RWPE2 (cell line): ENCODE results near the gene MBOAT2.
A peak's percentile ranks its signal among the peaks of the same experiment; 100 is the strongest.

Experiments
- ATAC-seq: fragments of 200-7000 bp; cut with Tn5 transposase; 3 replicates; pipeline ENCODE4 v1.9.1; 2021; ENCODE audit warnings: low read depth
- DNase-seq: peaks from one replicate; pipeline ENCODE4 v3.0.0-alpha.2; 2020; ENCODE audit warnings: low spot score
- H3K27ac ChIP-seq: fragments of 450-650 bp; 2 replicates; pipeline ENCODE4 v1.5.1; 2017; ENCODE audit warnings: mild to moderate bottlenecking; ENCODE audit not compliant: poor library complexity, severe bottlenecking
- H3K27me3 ChIP-seq: fragments of 250-450 bp; sonication (Bioruptor Pico); 2 replicates; pipeline ENCODE4 v1.5.1; 2021; ENCODE audit warnings: mild to moderate bottlenecking, moderate library complexity; ENCODE audit not compliant: insufficient read depth, poor library complexity, severe bottlenecking
- H3K36me3 ChIP-seq: fragments of 250-450 bp; sonication (Bioruptor Pico); 2 replicates; pipeline ENCODE4 v1.5.1; 2020; ENCODE audit warnings: low read depth, mild to moderate bottlenecking, moderate library complexity
- H3K4me1 ChIP-seq: fragments of 250-450 bp; sonication (Bioruptor Pico); 2 replicates; pipeline ENCODE4 v1.5.1; 2021; ENCODE audit warnings: mild to moderate bottlenecking, moderate library complexity; ENCODE audit not compliant: insufficient read depth, poor library complexity, severe bottlenecking
- H3K4me3 ChIP-seq: fragments of 250-450 bp; sonication (Bioruptor Pico); 2 replicates; pipeline ENCODE4 v1.5.1; 2021; ENCODE audit warnings: mild to moderate bottlenecking, moderate library complexity; ENCODE audit not compliant: severe bottlenecking
- H3K9me3 ChIP-seq: fragments of 250-450 bp; sonication (Bioruptor Pico); 2 replicates; pipeline ENCODE4 v1.5.1; 2021; ENCODE audit warnings: mild to moderate bottlenecking, moderate library complexity; ENCODE audit not compliant: severe bottlenecking
- CTCF ChIP-seq: fragments of 450-650 bp; IDR thresholded peaks from one replicate; pipeline ENCODE4 v1.5.1; 2017; ENCODE audit warnings: mild to moderate bottlenecking, moderate library complexity; ENCODE audit not compliant: poor library complexity, severe bottlenecking

Gene MBOAT2

DNA sequence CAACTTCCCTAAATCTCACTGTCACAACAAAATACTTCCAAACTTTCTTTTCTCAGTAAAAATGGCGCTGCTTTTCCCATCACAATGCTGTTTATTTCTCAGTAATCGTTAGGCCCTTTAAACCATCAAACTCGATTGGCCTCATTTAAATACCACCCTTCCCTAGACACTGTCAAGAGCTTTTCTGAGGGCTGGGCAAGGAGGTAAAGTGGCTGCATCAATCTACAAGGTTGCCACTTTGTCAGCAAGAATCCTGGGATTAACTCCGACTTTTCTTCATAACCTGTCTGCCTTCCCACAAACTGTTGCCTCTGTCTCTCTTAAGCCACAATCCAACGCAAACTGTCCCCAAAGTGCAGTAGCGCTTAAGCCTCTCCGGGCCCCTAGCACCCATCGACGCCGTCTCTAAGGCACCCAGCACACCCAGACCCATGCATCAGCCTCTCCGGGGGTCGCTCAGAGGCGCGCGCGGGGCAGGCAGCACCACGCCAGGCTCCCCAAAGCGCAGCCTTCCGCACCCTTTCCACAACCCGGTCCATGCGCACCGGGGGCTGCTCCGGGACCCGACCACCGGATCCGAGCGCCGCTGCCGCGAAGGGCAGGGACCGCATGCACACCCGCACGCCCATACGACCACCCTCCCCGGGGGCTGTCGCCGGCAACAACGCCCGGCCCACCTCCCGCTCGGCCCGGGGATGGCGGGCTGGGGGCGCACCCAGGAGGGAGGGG, 683 bp downstream of the MBOAT2 start:
- ATAC-seq = peak; percentile 20
- H3K4me1 ChIP-seq = peaks cover 40% of the 10 kb centered on the region
- H3K27ac ChIP-seq = peak overlapping the region; percentile 91

GRCh38 chr2:9002313-9002636, 1.2 kb downstream of the MBOAT2 start:
- peak overlapping the region; percentile 91 for H3K27ac ChIP-seq
- peak overlapping the region; percentile 96 for H3K4me3 ChIP-seq
- no peaks in the 10 kb centered on the region for H3K36me3 ChIP-seq
- DNase-seq (no peak), ATAC-seq (no peak)
- no peaks in the 10 kb centered on the region for H3K9me3 ChIP-seq
- no peaks in the 10 kb centered on the region for H3K27me3 ChIP-seq
- peaks cover 40% of the 10 kb centered on the region for H3K4me1 ChIP-seq
- no peak for TF ChIP-seq CTCF

More for the DNA sequence above, 683 bp downstream of the MBOAT2 start:
- Histone ChIP-seq H3K4me3 (peak overlapping the region; percentile 96), H3K27me3 (no peaks in the 10 kb centered on the region), H3K36me3 (no peaks in the 10 kb centered on the region), H3K9me3 (no peaks in the 10 kb centered on the region)
- no peak for DNase-seq
- no peak for TF ChIP-seq CTCF

- TF ChIP-seq CTCF = no peak
- peak overlapping the region; percentile 96 for H3K4me3 ChIP-seq
- peaks cover 40% of the 10 kb centered on the region for H3K4me1 ChIP-seq
- no peaks in the 10 kb centered on the region for H3K27me3 ChIP-seq
- DNase-seq (no peak), ATAC-seq (no peak)
- H3K36me3 ChIP-seq = no peaks in the 10 kb centered on the region
- peak overlapping the region; percentile 91 for H3K27ac ChIP-seq
- H3K9me3 ChIP-seq = no peaks in the 10 kb centered on the region
Observed at GRCh38 chr2:9001778-9002177, 1.7 kb downstream of the MBOAT2 start.

- no peak overlapping the region for H3K4me3 ChIP-seq
- no peak for DNase-seq
- H3K4me1 ChIP-seq = peaks cover 40% of the 10 kb centered on the region
- no peaks in the 10 kb centered on the region for H3K36me3 ChIP-seq
- no peak overlapping the region for H3K27ac ChIP-seq
- 0 out of 3 replicates have a peak, but pooled peaks have one; percentile 17 for ATAC-seq
- no peaks in the 10 kb centered on the region for H3K27me3 ChIP-seq
- no peaks in the 10 kb centered on the region for H3K9me3 ChIP-seq
- TF ChIP-seq CTCF = no peak
Observed at GRCh38 chr2:9001229-9001628, 2.3 kb downstream of the MBOAT2 start.

GRCh38 chr2:9000442-9000841, 3.0 kb downstream of the MBOAT2 start:
- H3K9me3 ChIP-seq = no peaks in the 10 kb centered on the region
- DNase-seq (no peak), ATAC-seq (no peak)
- H3K27me3 ChIP-seq = no peaks in the 10 kb centered on the region
- H3K36me3 ChIP-seq = no peaks in the 10 kb centered on the region
- H3K27ac ChIP-seq = no peak overlapping the region
- no peak for TF ChIP-seq CTCF
- H3K4me3 ChIP-seq = no peak overlapping the region
- peaks cover 40% of the 10 kb centered on the region for H3K4me1 ChIP-seq
